ENCODE data around the gene FES.
"Not testable (repeated sequence)": the region's sequence is repeated elsewhere in the genome, so short reads cannot be mapped to it uniquely, and the experiment has no call there.

FES gene

GRCh38 chr15:90862487-90862886 lies 21.8 kb upstream of the FES start:
- DNase-seq (ENCODE audit: low spot score) = no peak

DNA sequence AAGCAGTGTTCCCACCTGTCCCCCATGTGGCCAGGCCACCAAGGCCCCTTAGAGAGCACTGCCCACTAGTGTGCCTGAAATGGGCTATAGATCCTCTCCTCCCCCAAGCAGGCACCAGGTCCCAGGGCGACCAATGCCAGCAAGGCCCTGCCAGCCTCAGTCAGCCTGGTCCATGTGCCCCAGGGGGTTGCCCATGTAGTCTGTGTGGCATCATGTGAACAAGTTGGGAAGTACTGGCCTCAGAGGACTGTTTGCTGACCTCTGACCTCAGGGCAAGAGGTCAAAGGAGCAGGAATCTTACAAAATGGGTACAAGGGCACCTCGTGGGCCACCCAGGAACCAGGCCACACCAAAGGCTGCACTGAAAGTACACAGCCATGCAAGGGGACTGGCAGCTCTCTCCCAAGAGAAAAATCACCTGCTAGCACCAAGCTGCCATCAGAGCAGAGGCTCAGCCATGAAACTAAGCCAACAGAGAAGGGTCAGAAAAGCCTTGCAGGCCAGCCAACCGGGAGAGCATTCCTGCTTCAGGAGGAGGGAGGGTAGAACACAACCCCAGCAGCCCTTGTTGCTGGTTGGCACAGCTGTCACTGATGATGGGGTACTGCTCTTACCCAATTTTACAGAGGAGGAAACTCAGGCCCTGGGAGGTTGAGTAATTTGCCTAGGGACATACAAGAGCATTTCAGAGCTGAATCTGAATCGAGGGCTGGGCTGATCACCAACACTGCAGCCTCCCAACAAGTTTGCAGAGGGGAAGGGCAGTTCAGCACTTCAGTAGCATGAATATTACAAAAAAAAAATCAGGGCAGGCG lies 21.1 kb upstream of the FES start:
- peak; percentile 44 for DNase-seq (ENCODE audit: low spot score)

GRCh38 chr15:90863987-90864386 lies 20.3 kb upstream of the FES start:
- no peak for DNase-seq (ENCODE audit: low spot score)

DNA sequence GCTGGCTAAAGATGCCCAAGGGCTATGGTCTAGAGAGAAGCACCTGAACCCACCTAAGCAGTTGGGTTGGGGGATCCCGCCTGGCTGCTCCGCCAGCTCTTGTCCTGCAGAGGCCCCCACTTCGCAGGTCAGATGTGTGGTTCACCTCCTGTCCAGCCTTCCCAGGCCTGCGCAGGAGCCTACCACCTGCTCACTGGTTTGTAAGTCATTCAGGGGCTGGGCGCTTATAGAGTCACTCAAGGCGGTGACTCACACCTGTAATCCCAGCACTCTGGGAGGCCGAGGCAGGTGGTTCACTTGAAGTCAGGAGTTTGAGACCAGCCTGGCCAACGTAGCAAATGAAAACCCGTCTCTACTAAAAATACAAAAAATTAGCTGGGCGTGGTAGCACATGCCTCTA lies 19.8 kb upstream of the FES start:
- DNase-seq (ENCODE audit: low spot score) = no peak

- DNase-seq (ENCODE audit: low spot score) = no peak
Measured at GRCh38 chr15:90865702-90866101, 18.6 kb upstream of the FES start.

- DNase-seq (ENCODE audit: low spot score) = no peak
Measured at GRCh38 chr15:90866161-90866715, 18.1 kb upstream of the FES start.

DNA sequence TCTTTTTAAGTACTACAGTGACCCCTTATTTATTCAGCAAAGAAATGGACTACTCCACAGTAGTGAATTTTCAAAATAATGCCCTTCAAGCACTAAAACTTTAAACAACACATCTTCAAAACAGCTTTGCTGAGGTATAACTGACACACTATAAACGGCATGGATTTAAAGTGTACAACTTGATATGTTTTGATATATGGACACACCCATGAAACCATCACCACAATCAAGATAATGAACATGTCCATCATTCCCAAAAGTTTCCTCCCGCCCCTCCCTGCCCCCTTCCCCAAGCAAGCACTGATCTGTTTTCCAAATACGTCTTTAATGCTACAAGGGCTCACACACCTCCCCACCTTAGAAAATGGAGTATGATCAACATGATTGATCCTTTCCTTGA lies 17.5 kb upstream of the FES start:
- DNase-seq (ENCODE audit: low spot score) = no peak

DNA sequence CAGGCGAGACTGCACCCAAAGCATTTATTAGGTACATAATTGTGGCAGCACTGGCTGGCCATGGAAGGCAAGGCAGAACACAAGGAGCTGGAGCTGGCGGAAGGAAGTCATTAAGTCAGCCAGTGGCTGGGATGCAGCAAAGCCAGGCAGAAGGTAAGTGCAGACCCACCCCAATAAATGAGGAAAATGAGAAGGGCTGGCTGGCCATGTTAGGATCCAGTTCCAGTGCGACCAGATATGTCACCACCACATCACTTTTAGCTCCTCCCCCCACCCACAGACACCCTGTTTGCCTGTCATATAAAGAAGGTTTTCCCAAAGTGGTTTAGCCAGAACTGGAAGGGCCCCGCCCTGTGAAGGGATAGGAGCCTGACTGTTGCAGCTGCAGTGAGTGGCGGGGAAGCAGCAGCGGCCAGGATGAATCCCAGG lies 16.0 kb upstream of the FES start, which contains the start of gene FURIN:
TSS of gene FURIN (plus strand) at position 328 of the 429 bp plus-strand sequence. CDS start 7,153 bp downstream, outside the sequence.
- DNase-seq (ENCODE audit: low spot score) = no peak

GRCh38 chr15:90869140-90869541 lies 15.2 kb upstream of the FES start:
- no peak for DNase-seq (ENCODE audit: low spot score)

GRCh38 chr15:90869601-90870353 lies 14.5 kb upstream of the FES start:
- DNase-seq (ENCODE audit: low spot score) = peak; percentile 70

DNA sequence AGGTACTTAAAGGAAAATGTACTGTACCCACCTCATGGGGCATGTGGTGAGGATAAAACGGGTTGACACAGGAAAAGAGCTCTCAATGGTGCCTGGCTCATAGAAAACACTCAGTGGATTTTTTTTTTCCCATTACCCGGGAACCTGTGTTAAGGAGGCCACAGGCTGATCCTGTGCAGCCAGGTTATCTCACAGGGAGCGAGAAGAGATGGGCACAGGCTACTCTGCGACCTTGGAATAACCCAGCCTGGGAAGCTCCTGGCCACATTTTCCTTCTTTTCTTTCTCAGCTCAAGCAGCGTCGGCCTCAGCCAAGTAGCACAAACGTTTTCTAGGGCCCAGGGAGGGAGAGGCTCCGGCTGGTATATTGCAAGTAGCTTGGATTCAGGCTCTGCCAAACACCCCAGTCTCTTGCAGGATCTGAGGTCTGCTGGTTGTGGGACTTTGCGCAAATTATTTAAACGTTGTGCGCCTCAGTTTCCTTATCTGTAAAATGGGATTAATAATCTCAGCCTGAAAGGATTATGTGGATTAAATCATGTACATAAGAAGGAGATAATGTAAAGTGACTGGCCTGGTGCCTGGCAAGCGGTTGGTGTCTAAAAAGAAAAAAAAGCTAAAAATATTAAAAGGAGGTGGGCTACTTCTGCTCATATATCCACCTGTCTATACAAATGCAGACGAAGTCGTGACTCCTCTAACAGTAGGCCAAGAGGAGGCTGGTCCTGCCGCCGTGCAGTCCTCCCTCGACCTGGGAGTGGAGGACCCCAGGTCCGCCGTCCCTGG lies 13.8 kb upstream of the FES start:
- no peak for DNase-seq (ENCODE audit: low spot score)

DNA sequence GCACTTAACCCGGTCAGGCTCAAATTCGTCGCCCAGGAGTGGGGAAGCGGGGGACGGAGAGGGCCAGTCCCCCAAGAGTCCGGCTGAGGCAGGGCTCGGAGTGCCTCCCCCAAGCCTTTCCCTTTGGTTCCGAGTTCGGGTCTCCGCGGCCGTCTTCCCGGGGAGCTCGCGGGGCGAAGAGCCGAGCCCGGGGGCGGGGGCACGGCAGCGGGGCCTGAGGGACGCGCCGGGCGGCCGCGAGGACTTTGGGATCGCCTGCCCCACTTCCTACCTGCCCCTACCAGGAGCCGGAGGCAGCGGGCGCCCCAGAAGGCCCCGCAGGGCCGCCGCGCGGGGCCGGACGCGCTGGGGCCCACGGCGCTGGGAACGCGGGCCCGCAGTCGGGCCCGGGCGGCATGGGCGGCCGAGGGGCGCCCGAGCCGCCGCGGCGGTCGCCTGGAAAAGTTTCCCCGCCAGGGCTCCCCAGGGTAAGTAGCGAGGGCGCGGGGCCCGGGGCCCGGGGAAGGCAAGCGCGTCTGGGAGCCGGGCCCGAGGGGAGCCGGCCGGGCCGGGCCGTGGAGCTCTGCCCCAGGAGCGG lies 13.1 kb upstream of the FES start:
- peak; percentile 70 for DNase-seq (ENCODE audit: low spot score)

GRCh38 chr15:90871716-90872485 lies 12.4 kb upstream of the FES start:
- no peak for DNase-seq (ENCODE audit: low spot score)

- no peak for DNase-seq (ENCODE audit: low spot score)
Measured at GRCh38 chr15:90872486-90873184, 11.7 kb upstream of the FES start.

DNA sequence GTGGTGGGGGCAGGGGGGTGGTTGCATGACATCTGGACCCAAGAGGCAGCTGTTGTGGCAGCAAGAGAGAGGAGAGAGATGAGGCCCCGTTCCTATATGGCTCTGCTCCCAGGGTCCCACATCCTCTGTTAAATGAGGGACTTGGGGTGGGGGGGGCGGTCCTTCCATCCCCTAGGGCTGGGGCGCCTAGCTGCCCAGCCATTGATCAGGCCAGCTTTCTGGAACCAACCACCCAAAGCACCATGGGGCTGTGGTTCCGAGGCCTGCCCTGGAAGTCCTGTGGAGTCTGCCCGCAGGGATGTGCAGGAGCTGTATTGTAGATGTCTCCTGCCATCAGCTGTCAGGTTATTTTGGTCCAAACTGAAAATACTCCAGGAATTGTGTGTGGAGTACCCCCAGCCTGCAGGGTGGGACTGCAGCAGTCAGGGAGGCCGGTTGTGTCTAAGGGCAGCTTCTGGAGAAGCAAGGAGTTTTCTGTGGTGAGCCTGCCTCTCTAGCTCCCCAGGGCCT lies 10.8 kb upstream of the FES start:
- no peak for DNase-seq (ENCODE audit: low spot score)

GRCh38 chr15:90873998-90874605 lies 10.2 kb upstream of the FES start:
- no peak for DNase-seq (ENCODE audit: low spot score)

DNA sequence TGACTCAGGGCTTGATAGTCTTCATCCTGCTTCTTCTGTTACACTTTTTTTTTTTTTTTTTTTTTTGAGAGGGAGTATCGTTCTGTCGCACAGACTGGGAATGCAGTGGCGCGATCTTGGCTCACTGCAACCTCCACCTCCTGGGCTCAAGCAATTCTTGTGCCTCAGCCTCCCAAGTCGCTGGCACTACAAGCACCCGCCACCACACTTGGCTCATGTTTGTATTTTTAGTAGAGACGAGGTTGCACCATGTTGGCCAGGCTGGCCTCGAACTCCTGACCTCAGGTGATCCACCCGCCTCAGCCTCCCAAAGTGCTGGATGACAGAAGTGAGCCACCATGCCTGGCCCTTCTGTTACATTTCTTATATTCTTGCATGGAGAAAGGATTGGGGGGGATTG lies 9.3 kb upstream of the FES start:
- DNase-seq (ENCODE audit: low spot score) = not testable (repeated sequence)

DNA sequence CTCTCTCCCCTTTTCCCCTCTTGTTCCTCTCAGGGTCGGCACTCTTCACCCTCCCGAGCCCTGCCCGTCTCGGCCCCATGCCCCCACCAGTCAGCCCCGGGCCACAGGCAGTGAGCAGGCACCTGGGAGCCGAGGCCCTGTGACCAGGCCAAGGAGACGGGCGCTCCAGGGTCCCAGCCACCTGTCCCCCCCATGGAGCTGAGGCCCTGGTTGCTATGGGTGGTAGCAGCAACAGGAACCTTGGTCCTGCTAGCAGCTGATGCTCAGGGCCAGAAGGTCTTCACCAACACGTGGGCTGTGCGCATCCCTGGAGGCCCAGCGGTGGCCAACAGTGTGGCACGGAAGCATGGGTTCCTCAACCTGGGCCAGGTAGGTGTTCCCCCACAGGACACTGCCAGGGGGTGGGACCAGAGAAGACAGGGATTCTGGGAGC lies 8.7 kb upstream of the FES start:
- DNase-seq (ENCODE audit: low spot score) = no peak

GRCh38 chr15:90876046-90876445 lies 8.3 kb upstream of the FES start:
- DNase-seq (ENCODE audit: low spot score) = no peak

All from ecto neural progenitor cell (in vitro differentiated cells).